ENCODE data around the gene IQUB.

- TF ChIP-seq CTCF (optimal IDR thresholded peaks at IDR 0.05 in 1 of 3, IDR thresholded peaks at IDR 0.05 in 1 of 3, conservative IDR thresholded peaks at IDR 0.05 in 1 of 3; ENCODE audit: extremely low read depth in 1 of 3, insufficient read depth in 2 of 3, low read length in 3 of 3) (no peak), EZH2 (IDR thresholded peaks at IDR 0.05; ENCODE audit: low read length) (no peak)
These were observed 109.9 kb downstream of the IQUB start for GRCh38 chr7:123424463-123424862.
